Lung (tissue), 12 donors: ENCODE data around the gene DNAJA4. TPM values are rescaled to one million over a fixed set of nuclear protein-coding genes. Genes with fewer than 3 reads are reported as not detected.
A peak's percentile ranks its signal among the peaks of the same experiment; 100 is the strongest.

Experiments used
- ATAC-seq: fragments of 200-7000 bp; cut with Tn5 transposase; one replicate; pipeline ENCODE4 v1.9.1; 2020; ENCODE audit warnings: moderate number of reproducible peaks; ENCODE audit not compliant: insufficient read depth, low FRiP score
- DNase-seq, 3 donors: peaks; one replicate each; pipeline ENCODE4 v3.0.0-alpha.2; 2013 to 2017
- H3K27ac ChIP-seq, 2 donors: one replicate each; pipeline ENCODE4 v1.5.1; 2013; ENCODE audit warnings: mild to moderate bottlenecking in 2 of 2, moderate library complexity in 2 of 2, control low read depth in 1 of 2, inconsistent platforms in 1 of 2, low read depth in 1 of 2, low read length in 1 of 2
- H3K27me3 ChIP-seq, 3 donors: one replicate each; pipeline ENCODE4 v1.5.1; 2013; ENCODE audit warnings: low read length in 2 of 3; ENCODE audit not compliant: control insufficient read depth in 3 of 3, insufficient read depth in 3 of 3
- H3K36me3 ChIP-seq, 4 donors: one replicate each; pipeline ENCODE4 v1.5.1; 2013; ENCODE audit warnings: low read length in 4 of 4, mild to moderate bottlenecking in 1 of 4, moderate library complexity in 1 of 4; ENCODE audit not compliant: control insufficient read depth in 4 of 4, insufficient read depth in 4 of 4
- H3K4me1 ChIP-seq, 5 donors: one replicate each; pipeline ENCODE4 v1.5.1; 2013; ENCODE audit warnings: low read length in 5 of 5, mild to moderate bottlenecking in 2 of 5, moderate library complexity in 1 of 5; ENCODE audit not compliant: control insufficient read depth in 5 of 5, insufficient read depth in 5 of 5
- H3K4me3 ChIP-seq: one replicate; pipeline ENCODE4 v1.5.1; 2013; ENCODE audit warnings: mild to moderate bottlenecking, control low read depth, moderate library complexity
- H3K9ac ChIP-seq, 2 donors: one replicate each; pipeline ENCODE4 v1.5.1; 2013; ENCODE audit warnings: low read length in 2 of 2, control low read depth in 1 of 2; ENCODE audit not compliant: insufficient read depth in 1 of 2
- H3K9me3 ChIP-seq, 4 donors: one replicate each; pipeline ENCODE4 v1.5.1; 2013; ENCODE audit warnings: low read length in 3 of 4, mild to moderate bottlenecking in 1 of 4, moderate library complexity in 1 of 4; ENCODE audit not compliant: control insufficient read depth in 4 of 4, insufficient read depth in 3 of 4
- CTCF ChIP-seq: IDR thresholded peaks from 2 replicates; pipeline ENCODE4 v1.5.1; 2012; ENCODE audit warnings: mild to moderate bottlenecking; ENCODE audit errors: control extremely low read depth, extremely low read depth
- WGBS, 2 donors: extraction: QIAGEN DNeasy Blood & Tissue Kit; methylation state at CpG; one replicate each; pipeline ENCODE4 v1.1.7; 2013; 5-methylcytosine and 5-hydroxymethylcytosine counted together
- polyA plus RNA-seq, 2 donors: library from polyadenylated mRNA; stranded (reverse); fragments of 200-250 nt; gene quantifications; one replicate each; pipeline ENCODE4 v1.2.1, GENCODE V29; 2013
- total RNA-seq, 2 donors: library from RNA; depleted of rRNA in 1 of 2; stranded (reverse); fragments of >200 nt in 1 of 2; gene quantifications; one replicate each; pipeline ENCODE4 v1.2.1, GENCODE V29; 2014 to 2021
- donor health status: control.
- donor health status: control.
- donor health status: Bipolar disorder and iron deficiency.
- donor health status: healthy.
- donor health status: DM: yes; HTN: yes; CAD: no.

Gene DNAJA4
- total and polyA plus RNA-seq, 4 donors: 19.3 to 74.6 (median 33.9) TPM

- Histone ChIP-seq H3K9ac (peak overlapping the region in 1 of 2 donors; percentile 43), H3K9me3 (no peaks in the 10 kb centered on the region), H3K27me3 (no peaks in the 10 kb centered on the region), H3K4me1 (peaks cover 0 to 9% (median 2%) of the 10 kb centered on the region in 5 donors), H3K36me3 (peaks cover 0 to 4% (median 0%) of the 10 kb centered on the region in 4 donors), H3K27ac (peak overlapping the region in 1 of 2 donors; percentile 97), H3K4me3 (no peak overlapping the region)
- 71 to 78% methylated on average over 9 of the region's 9 CpGs for WGBS, 2 donors
- no peak for ATAC-seq
- peak in 1 of 3 donors; percentile 25 for DNase-seq
- no peak for TF ChIP-seq CTCF
These were observed 1.4 kb downstream of the DNAJA4 start for GRCh38 chr15:78265752-78266224.

- H3K9ac ChIP-seq: peak overlapping the region in 1 of 2 donors; percentile 10
- H3K27ac ChIP-seq: peak overlapping the region in 1 of 2 donors; percentile 81
- H3K27me3 ChIP-seq: no peaks in the 10 kb centered on the region
- ATAC-seq: no peak
- no peaks in the 10 kb centered on the region for H3K9me3 ChIP-seq
- H3K4me1 ChIP-seq: peaks cover 0 to 9% (median 2%) of the 10 kb centered on the region in 5 donors
- H3K36me3 ChIP-seq: peaks cover 0 to 4% (median 0%) of the 10 kb centered on the region in 4 donors
- peak in 1 of 3 donors; percentile 16 for DNase-seq
- no peak for TF ChIP-seq CTCF
- H3K4me3 ChIP-seq: no peak overlapping the region
These were observed 1.9 kb downstream of the DNAJA4 start for GRCh38 chr15:78266229-78266628.

DNA sequence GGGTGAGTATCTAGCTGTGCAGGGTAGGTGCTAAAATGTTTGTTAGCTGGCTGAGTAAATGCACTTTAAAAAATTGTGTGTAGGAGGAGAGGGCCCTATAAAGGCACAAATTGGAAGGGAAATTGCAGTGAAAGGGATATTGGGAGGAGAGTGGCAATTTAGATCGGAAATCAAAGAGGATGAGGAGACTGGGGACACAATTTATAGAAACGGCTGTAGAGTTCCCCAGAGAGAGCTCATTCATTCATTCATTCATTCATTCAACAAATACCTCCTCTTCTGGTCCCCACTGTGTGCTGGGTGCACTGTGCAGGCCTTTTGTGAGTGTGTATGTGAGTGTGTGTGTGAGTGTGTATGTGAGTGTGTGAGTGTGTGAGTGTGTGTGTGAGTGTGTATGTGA lies 2.4 kb downstream of the DNAJA4 start:
- no peak for TF ChIP-seq CTCF
- ATAC-seq: no peak
- H3K9me3 ChIP-seq: no peaks in the 10 kb centered on the region
- H3K4me1 ChIP-seq: peaks cover 0 to 9% (median 2%) of the 10 kb centered on the region in 5 donors
- no peaks in the 10 kb centered on the region for H3K27me3 ChIP-seq
- H3K36me3 ChIP-seq: peaks cover 0 to 4% (median under 1%) of the 10 kb centered on the region in 4 donors
- no peak for DNase-seq
- 89 to 92% methylated on average over 2 of the region's 2 CpGs for WGBS, 2 donors
- peak overlapping the region in 1 of 2 donors; percentile 10 for H3K9ac ChIP-seq
- no peak overlapping the region for H3K4me3 ChIP-seq
- peak overlapping the region in 1 of 2 donors; percentile 81 for H3K27ac ChIP-seq

GRCh38 chr15:78272316-78272715 lies 8.0 kb downstream of the DNAJA4 start:
- ATAC-seq (no peak), DNase-seq (no peak)
- H3K9ac ChIP-seq: no peak overlapping the region
- H3K27me3 ChIP-seq: no peaks in the 10 kb centered on the region
- H3K4me3 ChIP-seq: no peak overlapping the region
- no peak overlapping the region for H3K27ac ChIP-seq
- peaks cover 5 to 19% (median 9%) of the 10 kb centered on the region in 4 donors for H3K36me3 ChIP-seq
- WGBS, 2 donors: 78 to 82% methylated on average over 2 of the region's 2 CpGs
- no peaks in the 10 kb centered on the region for H3K9me3 ChIP-seq
- H3K4me1 ChIP-seq: peaks cover 0 to 2% (median 0%) of the 10 kb centered on the region in 5 donors
- no peak for TF ChIP-seq CTCF
